HEK293 (cell line): ENCODE results near the gene CIC.

ENCODE experiments used
- CTCF ChIP-seq: fragments of 450-650 bp; formaldehyde crosslinking; IDR thresholded peaks from 2 replicates; pipeline ENCODE4 v1.5.1; 2016; ENCODE audit warnings: missing biosample characterization, missing genetic modification characterization
- HOXA7 ChIP-seq: sonication (generic); formaldehyde crosslinking; IDR thresholded peaks from 2 replicates; pipeline ENCODE4 v1.8.1; 2022; ENCODE audit warnings: missing genetic modification reagents, borderline replicate concordance
- KLF9 ChIP-seq: fragments of 450-650 bp; formaldehyde crosslinking; IDR thresholded peaks from 2 replicates; pipeline ENCODE4 v1.5.1; 2016; ENCODE audit warnings: missing biosample characterization, missing genetic modification characterization, low read depth
- PRDM10 ChIP-seq: fragments of 450-650 bp; formaldehyde crosslinking; IDR thresholded peaks from 2 replicates; pipeline ENCODE4 v1.5.1; 2016; ENCODE audit warnings: missing biosample characterization, missing genetic modification characterization
- PRDM4 ChIP-seq: fragments of 450-650 bp; formaldehyde crosslinking; IDR thresholded peaks from 2 replicates; pipeline ENCODE4 v1.5.1; 2017; ENCODE audit warnings: missing biosample characterization, missing genetic modification characterization
- REST ChIP-seq: fragments of 450-650 bp; formaldehyde crosslinking; IDR thresholded peaks from 2 replicates; pipeline ENCODE4 v1.5.1; 2016; ENCODE audit warnings: missing biosample characterization, missing genetic modification characterization
- SP3 ChIP-seq: fragments of 450-650 bp; formaldehyde crosslinking; IDR thresholded peaks from 2 replicates; pipeline ENCODE4 v1.5.1; 2016; ENCODE audit warnings: missing biosample characterization, missing genetic modification characterization
- YY1 ChIP-seq: fragments of 450-650 bp; formaldehyde crosslinking; IDR thresholded peaks from 2 replicates; pipeline ENCODE4 v1.5.1; 2018; ENCODE audit warnings: missing biosample characterization, missing genetic modification characterization
- ZBTB21 ChIP-seq: fragments of 450-650 bp; formaldehyde crosslinking; IDR thresholded peaks from 2 replicates; pipeline ENCODE4 v1.5.1; 2017; ENCODE audit warnings: missing biosample characterization, missing genetic modification characterization
- ZNF280D ChIP-seq: fragments of 450-650 bp; formaldehyde crosslinking; IDR thresholded peaks from 2 replicates; pipeline ENCODE4 v1.5.1; 2016; ENCODE audit warnings: missing biosample characterization, missing genetic modification characterization
- ZNF626 ChIP-seq: fragments of 450-650 bp; sonication (Bioruptor Pico); formaldehyde crosslinking; IDR thresholded peaks from 2 replicates; pipeline ENCODE4 v1.5.1; 2018; ENCODE audit warnings: missing biosample characterization, missing genetic modification characterization, inconsistent platforms
- ZNF654 ChIP-seq: fragments of 450-650 bp; formaldehyde crosslinking; IDR thresholded peaks from 2 replicates; pipeline ENCODE4 v1.5.1; 2016; ENCODE audit warnings: low read depth, missing biosample characterization, missing genetic modification characterization
- ZNF677 ChIP-seq: fragments of 450-650 bp; IDR thresholded peaks from 2 replicates; pipeline ENCODE4 v1.5.0; 2018; ENCODE audit warnings: missing biosample characterization, mild to moderate bottlenecking, missing genetic modification characterization, moderate library complexity

- TF ChIP-seq ZNF654 (no peak), CTCF (tag by site-specific recombination) (no peak), PRDM10 (tag by site-specific recombination) (no peak; the same call in none of the 2 replicates), ZNF626 (tag by site-specific recombination) (no peak), YY1 (tag by site-specific recombination) (no peak), REST (tag by site-specific recombination) (no peak; the same call in 1 of the 2 replicates), ZNF280D (tag by site-specific recombination) (no peak), KLF9 (peak; percentile 61; the same call in 1 of the 2 replicates), ZBTB21 (tag by site-specific recombination) (peak; percentile 19; the same call in 1 of the 2 replicates), PRDM4 (peak; percentile 36; the same call in 1 of the 2 replicates), SP3 (tag by site-specific recombination) (no peak), ZNF677 (tag by site-specific recombination) (no peak), HOXA7 (CRISPR knock-in tag) (no peak)
Measured at GRCh38 chr19:42284591-42285341, 15.7 kb downstream of the CIC start.
